Upper lobe of left lung (tissue), 4 donors: ENCODE results near the gene PIGN.

Source experiments
- EP300 ChIP-seq, 4 donors: sonication (generic); formaldehyde crosslinking; IDR thresholded peaks; one replicate each; pipeline ENCODE4 v1.5.1; 2017; ENCODE audit warnings: antibody characterized with exemption in 4 of 4, control low read depth in 2 of 4
- POLR2A ChIP-seq, 4 donors: fragments of 450-650 bp; IDR thresholded peaks; one replicate each; pipeline ENCODE4 v1.5.1; 2016 to 2017; ENCODE audit warnings: antibody characterized with exemption in 4 of 4, mild to moderate bottlenecking in 2 of 4
- POLR2AphosphoS5 ChIP-seq, 2 donors: sonication (generic); formaldehyde crosslinking; IDR thresholded peaks; one replicate each; pipeline ENCODE4 v1.5.1; 2017; ENCODE audit warnings: antibody characterized with exemption in 2 of 2
- TF ChIP-seq, protein P1 (sequence below), 6 experiments: fragments of 450-650 bp in 4 of 6; fragments of 200-600 bp in 2 of 6; sonication (generic) in 2 of 6; IDR thresholded peaks; one replicate each; pipeline ENCODE4 v1.5.1; 2016 to 2019; ENCODE audit warnings: antibody characterized with exemption in 6 of 6

DNA sequence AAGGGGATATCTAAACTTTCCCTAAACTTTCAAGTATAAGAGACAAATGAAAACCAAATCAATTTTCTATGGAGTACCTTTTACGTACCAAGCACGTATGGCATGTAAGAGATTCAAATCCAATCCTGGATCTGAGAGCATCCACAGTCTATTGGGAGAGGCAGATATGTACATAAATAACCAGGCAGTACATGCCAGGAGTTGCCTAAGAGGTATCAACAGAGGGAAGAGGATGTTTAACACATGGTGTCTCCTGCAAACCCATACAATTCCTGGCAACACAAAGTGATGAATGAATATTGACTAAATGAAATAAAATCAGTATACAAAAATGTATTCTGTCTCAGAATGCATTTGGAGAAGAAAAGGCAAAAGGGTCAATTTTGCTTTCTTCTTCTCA lies 116.6 kb downstream of the PIGN start:
- TF ChIP-seq, protein P1, sequence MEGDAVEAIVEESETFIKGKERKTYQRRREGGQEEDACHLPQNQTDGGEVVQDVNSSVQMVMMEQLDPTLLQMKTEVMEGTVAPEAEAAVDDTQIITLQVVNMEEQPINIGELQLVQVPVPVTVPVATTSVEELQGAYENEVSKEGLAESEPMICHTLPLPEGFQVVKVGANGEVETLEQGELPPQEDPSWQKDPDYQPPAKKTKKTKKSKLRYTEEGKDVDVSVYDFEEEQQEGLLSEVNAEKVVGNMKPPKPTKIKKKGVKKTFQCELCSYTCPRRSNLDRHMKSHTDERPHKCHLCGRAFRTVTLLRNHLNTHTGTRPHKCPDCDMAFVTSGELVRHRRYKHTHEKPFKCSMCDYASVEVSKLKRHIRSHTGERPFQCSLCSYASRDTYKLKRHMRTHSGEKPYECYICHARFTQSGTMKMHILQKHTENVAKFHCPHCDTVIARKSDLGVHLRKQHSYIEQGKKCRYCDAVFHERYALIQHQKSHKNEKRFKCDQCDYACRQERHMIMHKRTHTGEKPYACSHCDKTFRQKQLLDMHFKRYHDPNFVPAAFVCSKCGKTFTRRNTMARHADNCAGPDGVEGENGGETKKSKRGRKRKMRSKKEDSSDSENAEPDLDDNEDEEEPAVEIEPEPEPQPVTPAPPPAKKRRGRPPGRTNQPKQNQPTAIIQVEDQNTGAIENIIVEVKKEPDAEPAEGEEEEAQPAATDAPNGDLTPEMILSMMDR (IDR thresholded peaks at IDR 0.05) = no peak
- TF ChIP-seq EP300 (IDR thresholded peaks at IDR 0.05) (no peak), POLR2A (IDR thresholded peaks at IDR 0.05) (no peak), POLR2AphosphoS5 (IDR thresholded peaks at IDR 0.05) (no peak)
